ENCODE data around the gene KLHL30. TPM values are rescaled to one million over a fixed set of nuclear protein-coding genes. Genes with fewer than 3 reads are reported as not detected.

Gene KLHL30
- total RNA-seq, 1 experiment from 2014 or later: not detected

GRCh38 chr2:238108423-238109183 lies 29.9 kb upstream of the KLHL30 start:
- Histone ChIP-seq H3K23me2 (ENCODE audit: insufficient read length, low read depth, low read length, poor library complexity, severe bottlenecking) (no peaks in the 10 kb centered on the region), H3K23ac (ENCODE audit: insufficient read length, low read depth, low read length) (no peak overlapping the region), H3K4me2 (ENCODE audit: insufficient read depth, insufficient read length, low read length) (no peak overlapping the region), H3K18ac (ENCODE audit: insufficient read length, low read depth, low read length) (no peak overlapping the region), H2BK5ac (ENCODE audit: insufficient read length, low read length) (no peak overlapping the region), H3K14ac (ENCODE audit: insufficient read depth, low read length) (no peak overlapping the region), H2BK15ac (ENCODE audit: low read depth, low read length) (no peak overlapping the region), H4K20me1 (ENCODE audit: control insufficient read depth, insufficient read depth, insufficient read length) (no peaks in the 10 kb centered on the region), H4K8ac (replicated peaks; ENCODE audit: insufficient read length, low read depth, low read length) (no peak overlapping the region), H2AFZ (ENCODE audit: low read length) (no peak overlapping the region), H3K79me1 (ENCODE audit: insufficient read depth, low read depth, low read length, poor library complexity, severe bottlenecking) (no peaks in the 10 kb centered on the region), H2BK20ac (ENCODE audit: low read depth, low read length, poor library complexity, severe bottlenecking) (no peak overlapping the region), H3K9me3 (ENCODE audit: control insufficient read depth, low read depth, low read length) (no peaks in the 10 kb centered on the region), H3K4ac (ENCODE audit: low read depth, low read length) (no peak overlapping the region), H2BK12ac (ENCODE audit: insufficient read length, low read depth, low read length) (no peak overlapping the region), H3K27me3 (ENCODE audit: insufficient read depth, low read length) (no peaks in the 10 kb centered on the region), H2BK120ac (ENCODE audit: low read depth, low read length, poor library complexity, severe bottlenecking) (no peak overlapping the region), H3K4me1 (ENCODE audit: insufficient read depth, low read length) (no peaks in the 10 kb centered on the region; the same call in 1 of the 2 replicates), H4K5ac (ENCODE audit: insufficient read length, low read depth, low read length) (no peak overlapping the region), H4K91ac (ENCODE audit: insufficient read length, low read depth, low read length) (no peak overlapping the region), H3K9ac (ENCODE audit: extremely low read depth, insufficient read length, low read length) (no peak overlapping the region), H2AK5ac (ENCODE audit: insufficient read length, low read length) (no peak overlapping the region), H3K79me2 (ENCODE audit: insufficient read depth, low read length) (no peaks in the 10 kb centered on the region), H3K56ac (ENCODE audit: insufficient read length, low read depth, low read length) (no peak overlapping the region), H3T11ph (ENCODE audit: low read length) (no peak overlapping the region), H3K27ac (ENCODE audit: insufficient read length, low read depth, low read length) (no peak overlapping the region)
- peaks cover 15% of the 10 kb centered on the region in 2 experiments for H3K9me3 Mint-ChIP-seq
- TF ChIP-seq CTCF (conservative IDR thresholded peaks at IDR 0.05): no peak
- peak; percentile 72 for DNase-seq
- no peaks in the 10 kb centered on the region; the same call in 1 of the 2 replicates for H3K27me3 Mint-ChIP-seq (ENCODE audit: low read depth)
- H3K4me3 Mint-ChIP-seq: no peak overlapping the region; a peak in 1 of 5 replicates
- H3K27ac Mint-ChIP-seq: peak overlapping the region in 1 of 3 experiments; percentile 91; a peak in 1 of 7 replicates
- peaks cover 0 to 9% (median 0%) of the 10 kb centered on the region in 3 experiments; a peak in 2 of 7 replicates for H3K36me3 Mint-ChIP-seq (ENCODE audit: insufficient read depth in 1 of 3, low read depth in 3 of 3)
- peaks cover 19 to 26% of the 10 kb centered on the region in 2 experiments for H3K4me1 Mint-ChIP-seq
- no CpG with 5 or more reads among the region's 19 CpGs for WGBS (ENCODE audit: extremely low coverage, insufficient read length, low lambda C conversion rate)
